A549 (cell line): Measurements from ENCODE around the gene TTYH3. TPM values are rescaled to one million over a fixed set of nuclear protein-coding genes. Genes with fewer than 3 reads are reported as not detected.

Experiments
- ATAC-seq, 2 experiments: fragments of 200-7000 bp in 1 of 2; fragments of >200 bp in 1 of 2; cut with Nextera tagmentation in 1 of 2; cut with Tn5 transposase in 1 of 2; 3 replicates each; pipeline versions ENCODE4 v1.8.0 to v1.9.1; 2018 to 2020; ENCODE audit warnings: mild to moderate bottlenecking in 1 of 2, moderate library complexity in 1 of 2
- CTCF ChIA-PET: fragments of 300-600 bp; sonication (Branson Sonifier 250); formaldehyde crosslinking; extraction: SDS; loops from one replicate; lab custom pipeline; 2021; ENCODE audit warnings: antibody characterized with exemption, inconsistent platforms; lab: Yijun Ruan, JAX
- POLR2A ChIA-PET: fragments of 350-600 bp; formaldehyde crosslinking; extraction: SDS; loops from one replicate; lab custom pipeline; 2021; ENCODE audit warnings: antibody characterized with exemption, inconsistent platforms; lab: Yijun Ruan, JAX
- DNase-seq, 2 experiments: peaks; one replicate each; pipeline versions ENCODE4 v3.0.0 to v3.0.0-alpha.2; 2011 to 2016; ENCODE audit warnings: low read depth in 1 of 2, low spot score in 1 of 2
- FAIRE-seq: peaks from 2 replicates; lab custom pipeline; 2011; peaks lifted over from hg19 to GRCh38; lab: Jason Lieb, UNC
- H3K27ac ChIP-seq, 2 experiments: fragments of >200 bp; sonication (Bioruptor Twin); formaldehyde crosslinking; 3 replicates each; pipeline ENCODE4 v1.5.1; 2016 to 2017
- H3K4me1 ChIP-seq: fragments of >200 bp; sonication (Bioruptor Twin); formaldehyde crosslinking; 3 replicates; pipeline ENCODE4 v1.6.1; 2016
- H3K4me2 ChIP-seq: fragments of >200 bp; sonication (Bioruptor Twin); formaldehyde crosslinking; 3 replicates; pipeline ENCODE4 v1.6.1; 2016
- H3K4me3 ChIP-seq: fragments of >200 bp; sonication (Bioruptor Twin); formaldehyde crosslinking; 3 replicates; pipeline ENCODE4 v1.5.1; 2016
- H3K9me3 ChIP-seq: fragments of >200 bp; sonication (Bioruptor Twin); formaldehyde crosslinking; 3 replicates; pipeline ENCODE4 v1.6.1; 2016
- CTCF ChIP-seq: fragments of >200 bp; sonication (Bioruptor Twin); formaldehyde crosslinking; IDR thresholded peaks from 3 replicates; pipeline ENCODE4 v1.5.1; 2016
- E2F6 ChIP-seq: IDR thresholded peaks from 2 replicates; pipeline ENCODE4 v1.6.1; 2012; ENCODE audit warnings: low read depth, borderline replicate concordance
- EHF ChIP-seq: fragments of 250-450 bp; sonication (Bioruptor Pico); IDR thresholded peaks from 2 replicates; pipeline ENCODE4 v1.5.0; 2020; ENCODE audit warnings: mild to moderate bottlenecking
- ESRRA ChIP-seq: fragments of 150-350 bp; IDR thresholded peaks from 2 replicates; pipeline ENCODE4 v1.6.1; 2014; ENCODE audit warnings: mild to moderate bottlenecking, low read length, borderline replicate concordance
- FOXS1 ChIP-seq: fragments of 250-450 bp; sonication (Bioruptor Pico); IDR thresholded peaks from 2 replicates; pipeline ENCODE4 v1.5.0; 2020; ENCODE audit warnings: mild to moderate bottlenecking, moderate library complexity
- HEYL ChIP-seq: fragments of 250-450 bp; sonication (Bioruptor Pico); IDR thresholded peaks from 2 replicates; pipeline ENCODE4 v1.8.0; 2021; ENCODE audit warnings: mild to moderate bottlenecking, moderate library complexity
- JUNB ChIP-seq: fragments of >200 bp; sonication (Bioruptor Twin); formaldehyde crosslinking; IDR thresholded peaks from 2 replicates; pipeline ENCODE4 v1.6.1; 2016
- NFE2L2 ChIP-seq: fragments of 150-350 bp; conservative IDR thresholded peaks from 2 replicates; pipeline ENCODE4 v1.6.1; 2014; ENCODE audit warnings: low read length
- NR3C1 ChIP-seq: fragments of >200 bp; sonication (Bioruptor Twin); formaldehyde crosslinking; IDR thresholded peaks from 3 replicates; pipeline ENCODE4 v1.6.1; 2017
- RAD21 ChIP-seq, 2 experiments: fragments of >200 bp in 1 of 2; sonication (Bioruptor Twin) in 1 of 2; formaldehyde crosslinking in 1 of 2; IDR thresholded peaks in 1 of 2; conservative IDR thresholded peaks in 1 of 2; 2 replicates in 1 of 2; 3 replicates in 1 of 2; pipeline ENCODE4 v1.6.1; 2012 to 2018; ENCODE audit warnings: inconsistent platforms in 1 of 2
- RFX5 ChIP-seq: fragments of 450-650 bp; IDR thresholded peaks from 2 replicates; pipeline ENCODE4 v1.7.1; 2014; ENCODE audit warnings: antibody characterized with exemption, mild to moderate bottlenecking, moderate library complexity
- SMC3 ChIP-seq: fragments of >200 bp; sonication (Bioruptor Twin); formaldehyde crosslinking; IDR thresholded peaks from 3 replicates; pipeline ENCODE4 v1.6.1; 2018; ENCODE audit warnings: inconsistent platforms
- SREBF2 ChIP-seq: fragments of 450-650 bp; IDR thresholded peaks from 2 replicates; pipeline ENCODE4 v1.6.1; 2014; ENCODE audit warnings: mild to moderate bottlenecking, moderate library complexity
- TFCP2L1 ChIP-seq: fragments of 250-450 bp; sonication (Bioruptor Pico); IDR thresholded peaks from 2 replicates; pipeline ENCODE4 v1.5.0; 2021; ENCODE audit warnings: mild to moderate bottlenecking
- TP53 ChIP-seq: fragments of 250-450 bp; sonication (Bioruptor Pico); IDR thresholded peaks from 2 replicates; pipeline ENCODE4 v1.5.0; 2021; ENCODE audit warnings: mild to moderate bottlenecking, moderate library complexity
- WGBS: methylation state at CpG from one replicate; pipeline ENCODE4 v1.1.6; 2017; ENCODE audit errors: missing lambda C conversion rate; 5-methylcytosine and 5-hydroxymethylcytosine counted together
- polyA plus RNA-seq, 4 experiments: library from polyadenylated mRNA; depleted of rRNA in 3 of 4; stranded (reverse); fragments of >200 nt; fragmentation: RNase III in 1 of 4; extraction: RNeasy Plus Mini Kit Qiagen cat#74134 plus additional on column Dnase treatment in 1 of 4; gene quantifications; 2 replicates in 3 of 4; 3 replicates in 1 of 4; pipeline ENCODE4 v1.2.3, GENCODE V29; 2011 to 2017
- TF ChIP-seq, protein P1 (sequence below): fragments of >200 bp; sonication (Bioruptor Twin); formaldehyde crosslinking; IDR thresholded peaks from 3 replicates; pipeline ENCODE4 v1.6.1; 2016

The TTYH3 gene
- polyA plus RNA-seq, 2 of the 4 experiments (the other 2 are of a cell fraction), result 11.3 to 43.6 TPM

GRCh38 chr7:2660359-2661095 lies 28.7 kb downstream of the TTYH3 start:
- TF ChIP-seq TFCP2L1, result no peak
- TF ChIP-seq CTCF, result peak; percentile 30; the same call in 1 of the 3 replicates
- ATAC-seq (peak in 1 of 2 experiments; percentile 11; a peak in 2 of 6 replicates), DNase-seq (no peak), FAIRE-seq (no peak)
- Histone ChIP-seq H3K4me3 (no peak overlapping the region), H3K4me2 (no peak overlapping the region), H3K9me3 (no peaks in the 10 kb centered on the region), H3K27ac (no peak overlapping the region), H3K4me1 (no peaks in the 10 kb centered on the region)
- 93% methylated on average over 12 of the region's 36 CpGs for WGBS
- ChIA-PET CTCF (interaction anchor here (0.6 to 4.5 kb wide), 6 partner anchors 10 to 209 kb away, joined by 3 to 28 read pairs (median 4); no protein-coding TSS in a partner anchor), POLR2A (no interaction called here)

DNA sequence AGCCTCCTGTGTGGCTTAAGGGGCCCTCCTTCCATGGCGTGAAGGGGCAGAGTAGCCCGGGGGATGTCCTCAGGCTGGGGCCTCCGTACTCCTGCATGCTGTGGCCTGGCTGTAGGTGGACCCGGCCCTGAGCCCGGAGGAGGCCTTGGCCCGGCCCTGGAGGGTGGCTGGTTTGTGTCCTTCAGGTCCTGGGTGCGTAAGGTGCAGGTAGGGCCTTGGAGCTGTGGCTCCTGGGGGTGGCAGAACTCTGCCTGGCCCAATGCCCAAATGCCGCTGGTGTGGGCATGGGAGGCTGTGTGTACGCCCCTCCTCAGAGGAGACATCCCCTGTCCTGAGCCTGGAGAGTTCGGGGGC lies 29.3 kb downstream of the TTYH3 start:
- ChIA-PET POLR2A (no interaction called here), CTCF (interaction anchor here (1.1 to 3.5 kb wide), 2 partner anchors 9 to 58 kb away, joined by 3 to 28 read pairs; no protein-coding TSS in a partner anchor)

GRCh38 chr7:2661602-2662272 lies 30.0 kb downstream of the TTYH3 start:
- POLR2A ChIA-PET, result no interaction called here
- WGBS, result 92% methylated on average over 37 of the region's 43 CpGs
- no peak for DNase-seq
- CTCF ChIA-PET, result interaction anchor here (0.8 to 1.0 kb wide), 2 partner anchors 9 to 52 kb away, joined by 3 to 4 read pairs; no protein-coding TSS in a partner anchor
- TF ChIP-seq EHF (no peak), SREBF2 (no peak), NR3C1 (no peak), E2F6 (no peak), RAD21 (conservative IDR thresholded peaks at IDR 0.05 in 1 of 2, IDR thresholded peaks at IDR 0.05 in 1 of 2) (no peak), TFCP2L1 (no peak), SMC3 (no peak), CTCF (no peak), HEYL (no peak), FOXS1 (CRISPR knock-in tag) (no peak), JUNB (no peak)
- TF ChIP-seq, protein P1, sequence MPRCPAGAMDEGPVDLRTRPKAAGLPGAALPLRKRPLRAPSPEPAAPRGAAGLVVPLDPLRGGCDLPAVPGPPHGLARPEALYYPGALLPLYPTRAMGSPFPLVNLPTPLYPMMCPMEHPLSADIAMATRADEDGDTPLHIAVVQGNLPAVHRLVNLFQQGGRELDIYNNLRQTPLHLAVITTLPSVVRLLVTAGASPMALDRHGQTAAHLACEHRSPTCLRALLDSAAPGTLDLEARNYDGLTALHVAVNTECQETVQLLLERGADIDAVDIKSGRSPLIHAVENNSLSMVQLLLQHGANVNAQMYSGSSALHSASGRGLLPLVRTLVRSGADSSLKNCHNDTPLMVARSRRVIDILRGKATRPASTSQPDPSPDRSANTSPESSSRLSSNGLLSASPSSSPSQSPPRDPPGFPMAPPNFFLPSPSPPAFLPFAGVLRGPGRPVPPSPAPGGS, result no peak
- no peak overlapping the region for H3K4me3 ChIP-seq
- H3K27ac ChIP-seq, result no peak overlapping the region
- no peak for FAIRE-seq
- H3K4me1 ChIP-seq, result no peaks in the 10 kb centered on the region
- no peaks in the 10 kb centered on the region for H3K9me3 ChIP-seq
- ATAC-seq, result peak in 1 of 2 experiments; percentile 6; a peak in 2 of 6 replicates
- no peak overlapping the region for H3K4me2 ChIP-seq

More for the DNA sequence above, 29.3 kb downstream of the TTYH3 start:
- Histone ChIP-seq H3K27ac (no peak overlapping the region), H3K4me2 (no peak overlapping the region), H3K9me3 (no peaks in the 10 kb centered on the region), H3K4me1 (no peaks in the 10 kb centered on the region), H3K4me3 (no peak overlapping the region)
- DNase-seq, result no peak
- FAIRE-seq, result no peak
- no peak for TF ChIP-seq HEYL
- no peak for TF ChIP-seq TFCP2L1
- TF ChIP-seq ESRRA, result no peak
- no peak for TF ChIP-seq NFE2L2
- TF ChIP-seq RFX5, result no peak
- no peak for TF ChIP-seq TP53
- ATAC-seq, result peak in 1 of 2 experiments; percentile 8; a peak in 3 of 6 replicates
- 82% methylated on average over 5 of the region's 10 CpGs for WGBS
